SK-N-SH treated with all-trans-retinoic acid at 6 μM for 48 hours (cell line): ENCODE data around the gene RELL2.

ENCODE experiments used
- ATAC-seq: fragments of 200-7000 bp; cut with Tn5 transposase; 3 replicates; pipeline ENCODE4 v1.9.1; 2020; ENCODE audit warnings: mild to moderate bottlenecking, moderate library complexity
- ARNTL ChIP-seq: fragments of 450-650 bp; formaldehyde crosslinking; IDR thresholded peaks from 2 replicates; pipeline ENCODE4 v1.5.0; 2020; ENCODE audit warnings: low read depth, mild to moderate bottlenecking, moderate library complexity, borderline replicate concordance
- BACH2 ChIP-seq: fragments of 250-450 bp; sonication (Bioruptor Pico); IDR thresholded peaks from 2 replicates; pipeline ENCODE4 v1.9.0; 2021; ENCODE audit warnings: mild to moderate bottlenecking, borderline replicate concordance
- CREB5 ChIP-seq: fragments of 250-450 bp; sonication (Bioruptor Pico); IDR thresholded peaks from 2 replicates; pipeline ENCODE4 v1.5.1; 2020; ENCODE audit warnings: low read depth, mild to moderate bottlenecking, moderate library complexity
- CSRNP3 ChIP-seq: fragments of 250-450 bp; sonication (Bioruptor Pico); IDR thresholded peaks from 2 replicates; pipeline ENCODE4 v1.5.1; 2021; ENCODE audit warnings: mild to moderate bottlenecking, moderate library complexity
- ESRRG ChIP-seq: fragments of 250-450 bp; sonication (Bioruptor Pico); IDR thresholded peaks from 2 replicates; pipeline ENCODE4 v1.6.1; 2021; ENCODE audit warnings: mild to moderate bottlenecking
- GLIS3 ChIP-seq: fragments of 250-450 bp; sonication (Bioruptor Pico); IDR thresholded peaks from 2 replicates; pipeline ENCODE4 v1.5.0; 2020; ENCODE audit warnings: mild to moderate bottlenecking, moderate library complexity
- OSR1 ChIP-seq: fragments of 250-450 bp; sonication (Bioruptor Pico); IDR thresholded peaks from 2 replicates; pipeline ENCODE4 v1.8.0; 2022; ENCODE audit warnings: moderate library complexity, mild to moderate bottlenecking, inconsistent platforms
- PATZ1 ChIP-seq: fragments of 250-450 bp; sonication (Bioruptor Pico); IDR thresholded peaks from 2 replicates; pipeline ENCODE4 v1.8.0; 2020; ENCODE audit warnings: mild to moderate bottlenecking, moderate library complexity, borderline replicate concordance
- PPARA ChIP-seq: fragments of 250-450 bp; sonication (Bioruptor Pico); IDR thresholded peaks from 2 replicates; pipeline ENCODE4 v1.5.0; 2020; ENCODE audit warnings: mild to moderate bottlenecking, borderline replicate concordance
- RARB ChIP-seq: fragments of 250-450 bp; sonication (Bioruptor Pico); IDR thresholded peaks from 2 replicates; pipeline ENCODE4 v1.8.0; 2021; ENCODE audit warnings: mild to moderate bottlenecking, moderate library complexity
- SNAI2 ChIP-seq: fragments of 250-450 bp; sonication (Bioruptor Pico); IDR thresholded peaks from 2 replicates; pipeline ENCODE4 v1.5.0; 2020; ENCODE audit warnings: mild to moderate bottlenecking, moderate library complexity
- TCF4 ChIP-seq: fragments of 250-450 bp; sonication (Bioruptor Pico); IDR thresholded peaks from 2 replicates; pipeline ENCODE4 v1.8.0; 2021; ENCODE audit warnings: mild to moderate bottlenecking, moderate library complexity, borderline replicate concordance
- TOX ChIP-seq: fragments of 250-450 bp; sonication (Bioruptor Pico); IDR thresholded peaks from 2 replicates; pipeline ENCODE4 v1.8.0; 2021; ENCODE audit warnings: mild to moderate bottlenecking, moderate library complexity, borderline replicate concordance
- TSHZ2 ChIP-seq: fragments of 250-450 bp; sonication (Bioruptor Pico); IDR thresholded peaks from 2 replicates; pipeline ENCODE4 v1.5.0; 2020; ENCODE audit warnings: mild to moderate bottlenecking, moderate library complexity
- ZC3H10 ChIP-seq: fragments of 250-450 bp; sonication (Bioruptor Pico); IDR thresholded peaks from 2 replicates; pipeline ENCODE4 v1.5.1; 2021; ENCODE audit warnings: mild to moderate bottlenecking, moderate library complexity
- ZFP3 ChIP-seq: fragments of 250-450 bp; sonication (Bioruptor Pico); IDR thresholded peaks from 2 replicates; pipeline ENCODE4 v1.5.0; 2020; ENCODE audit warnings: mild to moderate bottlenecking, moderate library complexity
- ZFP30 ChIP-seq: fragments of 450-650 bp; formaldehyde crosslinking; IDR thresholded peaks from 2 replicates; pipeline ENCODE4 v1.5.0; 2022; ENCODE audit warnings: mild to moderate bottlenecking, moderate library complexity
- ZNF565 ChIP-seq: fragments of 450-650 bp; formaldehyde crosslinking; conservative IDR thresholded peaks from 2 replicates; pipeline ENCODE4 v1.5.0; 2020; ENCODE audit warnings: low read depth, mild to moderate bottlenecking, moderate library complexity
- ZNF8 ChIP-seq: fragments of 450-650 bp; formaldehyde crosslinking; IDR thresholded peaks from 2 replicates; pipeline ENCODE4 v1.5.0; 2020; ENCODE audit warnings: mild to moderate bottlenecking, moderate library complexity

Gene RELL2

GRCh38 chr5:141637123-141637766 is 448 bp downstream of the RELL2 start:
- TF ChIP-seq ZC3H10 (CRISPR knock-in tag) = no peak
- TF ChIP-seq ZNF8 (CRISPR knock-in tag) = no peak
- no peak for TF ChIP-seq ARNTL (CRISPR knock-in tag)
- TF ChIP-seq ZNF565 (CRISPR knock-in tag) = no peak
- TF ChIP-seq PPARA = no peak
- no peak for TF ChIP-seq PATZ1
- no peak for TF ChIP-seq RARB (CRISPR knock-in tag)
- TF ChIP-seq CREB5 = no peak
- no peak for TF ChIP-seq ESRRG (CRISPR knock-in tag)
- no peak for TF ChIP-seq SNAI2
- peak; percentile 61 for ATAC-seq

GRCh38 chr5:141637767-141638419 is 1.1 kb downstream of the RELL2 start:
- ATAC-seq = peak; percentile 45
- TF ChIP-seq ZFP3 (CRISPR knock-in tag) (0 out of 2 replicates have a peak, but pooled peaks have one; percentile 39), PATZ1 (no peak), ESRRG (CRISPR knock-in tag) (no peak)

GRCh38 chr5:141638771-141639170 is 2.0 kb downstream of the RELL2 start:
- no peak for ATAC-seq

More at GRCh38 chr5:141638771-141639170, 2.0 kb downstream of the RELL2 start:
- TF ChIP-seq ZFP3 (CRISPR knock-in tag) = no peak
- no peak for TF ChIP-seq TCF4
- no peak for TF ChIP-seq PPARA
- TF ChIP-seq BACH2 (CRISPR knock-in tag) = no peak
- no peak for TF ChIP-seq RARB (CRISPR knock-in tag)
- TF ChIP-seq GLIS3 = no peak
- TF ChIP-seq CSRNP3 (CRISPR knock-in tag) = no peak
- no peak for TF ChIP-seq TOX (CRISPR knock-in tag)
- no peak for TF ChIP-seq OSR1 (CRISPR knock-in tag)
- TF ChIP-seq ZC3H10 (CRISPR knock-in tag) = no peak
- TF ChIP-seq ZNF565 (CRISPR knock-in tag) = no peak
- TF ChIP-seq TSHZ2 = no peak
- no peak for TF ChIP-seq SNAI2
- no peak for TF ChIP-seq ZFP30 (CRISPR knock-in tag)
- TF ChIP-seq, all 23 proteins: peak for 0
